K562 treated with DMSO at 1 percent for 4 hours (cell line): ENCODE measurements around the gene AJUBA. TPM values are rescaled to one million over a fixed set of nuclear protein-coding genes. Genes with fewer than 3 reads are reported as not detected.

Source experiments
- total RNA-seq: library from RNA; unstranded; fragments of 300-600 nt; gene quantifications from 2 replicates; pipeline ENCODE4 v1.2.3, GENCODE V29; 2022; ENCODE audit not compliant: insufficient read depth

Gene AJUBA
- 22.0 and 24.4 TPM in 2 replicates for total RNA-seq

DNA sequence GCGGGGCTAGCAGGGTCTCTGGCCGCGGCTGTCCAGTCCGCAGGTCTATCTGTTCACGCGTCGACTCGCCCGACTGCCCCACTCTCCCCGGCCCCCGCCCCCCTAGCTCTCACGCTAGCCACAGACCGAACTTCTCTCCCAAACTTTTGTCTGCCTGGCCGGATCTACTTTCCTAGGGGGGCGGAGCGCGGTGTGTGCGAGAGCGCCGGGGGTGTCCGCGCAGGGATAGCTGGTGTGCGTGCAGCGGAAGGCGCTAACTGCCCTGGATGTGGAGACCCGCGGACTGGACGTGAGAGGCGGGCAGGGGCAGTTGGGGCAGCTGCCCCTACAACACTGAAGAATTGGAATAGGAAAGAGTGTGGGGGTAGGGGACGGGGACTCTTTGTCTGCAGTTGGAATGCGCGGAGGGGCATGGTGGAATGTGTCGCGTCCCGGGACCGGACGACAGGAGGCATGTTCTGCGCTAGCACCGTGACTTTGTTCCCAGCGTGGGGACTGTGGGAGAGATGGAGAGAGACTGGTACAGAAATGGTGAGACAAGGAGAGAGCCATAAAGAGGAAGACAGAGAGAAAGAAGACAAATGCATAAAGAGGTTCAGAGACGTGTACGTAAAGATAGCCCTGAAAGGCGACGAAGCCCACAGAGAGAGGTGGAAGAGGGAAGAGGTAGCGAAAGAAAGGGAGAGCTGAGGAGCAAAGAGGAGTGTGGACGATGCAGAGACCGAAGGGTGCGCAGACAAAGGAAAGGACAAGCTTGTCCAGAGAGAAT lies at the start of gene AJUBA:
Gene AJUBA (minus strand): TSS at position 75 of the 769 bp plus-strand sequence. CDS start 285 bp downstream, outside the sequence.

DNA sequence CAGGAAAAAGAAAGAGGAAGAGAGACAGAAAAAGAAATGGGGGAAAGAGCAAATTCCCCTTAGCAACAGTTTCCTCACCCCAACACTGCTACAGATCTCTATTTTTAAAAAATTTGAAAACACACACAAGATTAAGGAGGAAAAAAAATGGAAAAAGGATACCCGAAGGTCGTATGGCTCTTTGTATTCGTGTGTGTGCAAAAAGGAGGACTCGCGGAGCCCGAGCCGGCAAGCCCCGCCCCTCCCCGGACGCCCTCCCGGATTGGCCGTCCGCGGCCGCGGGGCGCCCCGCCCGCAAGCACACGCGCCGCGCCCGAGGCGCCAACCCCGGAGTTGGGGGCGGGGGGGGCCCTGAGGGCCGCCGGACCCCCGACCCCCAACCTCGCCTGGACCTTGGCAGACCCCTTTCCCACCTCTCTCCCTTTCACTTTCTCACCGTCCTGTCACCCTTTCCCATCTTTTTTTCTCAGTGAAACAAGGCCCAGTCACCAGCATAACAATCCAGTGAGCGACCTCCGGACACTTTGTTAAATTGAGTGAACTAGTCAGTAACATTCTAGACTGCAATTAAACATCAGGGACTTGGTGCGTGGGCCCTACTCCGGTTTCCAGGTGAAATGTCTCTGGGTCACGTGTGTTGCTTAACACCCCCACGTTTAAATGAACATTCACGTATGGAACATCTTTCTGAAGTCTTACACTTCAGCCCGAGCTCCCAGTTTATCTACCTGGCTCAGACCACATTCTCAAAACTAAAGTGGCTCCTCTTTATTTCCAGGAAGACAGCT lies 27.8 kb upstream of the AJUBA start, which contains the start of gene C14orf93:
Gene C14orf93 (minus strand): TSS at position 205 of the 788 bp plus-strand sequence. CDS start 11,120 bp downstream, outside the sequence.

DNA sequence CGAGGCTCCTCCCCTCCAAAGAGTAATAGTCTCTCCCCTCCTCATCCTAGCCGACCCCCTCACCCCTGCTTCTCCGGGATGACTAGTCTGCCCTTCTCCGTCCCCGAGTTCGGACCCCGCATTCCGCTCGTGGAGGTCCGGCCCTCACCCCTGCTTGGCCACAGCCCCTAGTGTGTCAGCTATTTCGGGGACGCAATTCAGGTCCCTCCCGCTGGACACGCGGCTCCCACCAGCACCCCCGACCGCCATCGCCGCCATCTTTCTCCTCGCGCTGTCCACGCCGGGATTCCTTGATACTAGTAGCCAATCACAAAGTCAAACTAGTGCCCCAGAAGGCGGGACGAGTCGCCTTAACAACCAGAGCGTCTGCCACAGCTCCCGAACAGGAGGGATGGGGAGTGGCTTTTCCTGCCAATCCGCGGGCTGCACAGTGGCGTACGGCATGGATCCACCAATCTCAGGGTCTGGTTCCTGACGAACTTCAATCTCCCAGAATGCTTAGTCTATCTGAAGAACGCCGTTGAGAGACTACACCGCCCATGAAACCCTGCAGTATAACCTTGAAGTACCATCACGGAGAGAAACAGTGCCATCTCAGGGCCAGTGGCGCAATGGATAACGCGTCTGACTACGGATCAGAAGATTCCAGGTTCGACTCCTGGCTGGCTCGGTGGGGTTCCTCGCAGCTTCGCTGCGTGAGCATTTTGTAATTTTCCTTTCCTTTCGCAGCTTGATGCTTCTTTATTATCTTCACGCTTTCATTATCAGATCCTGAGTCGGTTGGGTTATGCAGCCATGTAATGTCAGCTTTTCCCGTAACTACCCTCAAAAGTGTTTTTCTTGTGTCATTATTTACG lies 53.0 kb downstream of the AJUBA start, which contains the start of gene PRMT5:
Gene PRMT5 (minus strand): TSS at position 273 of the 857 bp plus-strand sequence. CDS start 15 bp downstream, at position 258.

Other genes starting within 250 kb of the AJUBA start
- gene OXA1L, start 215.9 kb downstream of the AJUBA start, total RNA-seq = 120 TPM in 2 replicates
- gene SLC7A7, start 167.1 kb downstream of the AJUBA start, total RNA-seq = 1.6 and 1.8 TPM in 2 replicates
- 95.9 and 102 TPM in 2 replicates for gene MRPL52, start 152.7 kb downstream of the AJUBA start, total RNA-seq
- 3.7 and 4.5 TPM in 2 replicates for gene MMP14, start 146.0 kb downstream of the AJUBA start, total RNA-seq
- gene LRP10, start 110.8 kb downstream of the AJUBA start, total RNA-seq = 40.9 and 49.4 TPM in 2 replicates
- gene REM2, start 99.3 kb downstream of the AJUBA start, total RNA-seq = 2.6 and 3.2 TPM in 2 replicates
- gene RBM23, start 63.4 kb downstream of the AJUBA start, total RNA-seq = 21.8 and 38.3 TPM in 2 replicates
- gene PRMT5, start 53.2 kb downstream of the AJUBA start, total RNA-seq = 89.0 and 103 TPM in 2 replicates
- 95.0 and 103 TPM in 2 replicates for gene HAUS4, start 25.5 kb downstream of the AJUBA start, total RNA-seq
- 20.4 and 22.2 TPM in 2 replicates for gene C14orf93, start 27.6 kb upstream of the AJUBA start, total RNA-seq
- 132 and 139 TPM in 2 replicates for gene PSMB5, start 52.3 kb upstream of the AJUBA start, total RNA-seq
- not detected in 2 replicates for gene PSMB11, start 59.7 kb upstream of the AJUBA start, total RNA-seq
- gene CDH24, start 75.0 kb upstream of the AJUBA start, total RNA-seq = 15.0 and 18.2 TPM in 2 replicates
- gene ACIN1, start 112.6 kb upstream of the AJUBA start, total RNA-seq = 81.9 and 107 TPM in 2 replicates
- 37.4 and 41.8 TPM in 2 replicates for gene C14orf119, start 113.0 kb upstream of the AJUBA start, total RNA-seq
- gene CIROP, start 122.4 kb upstream of the AJUBA start, total RNA-seq = not detected in 2 replicates
- not detected in 2 replicates for gene CEBPE, start 136.7 kb upstream of the AJUBA start, total RNA-seq
- gene SLC7A8, start 201.1 kb upstream of the AJUBA start, total RNA-seq = 3.0 and 7.0 TPM in 2 replicates